Measurements from ENCODE around the gene DPH2. TPM values are rescaled to one million over a fixed set of nuclear protein-coding genes. Genes with fewer than 3 reads are reported as not detected.

The DPH2 gene
- total RNA-seq, 1 donor from 2014 or later, result 15.0 TPM

DNA sequence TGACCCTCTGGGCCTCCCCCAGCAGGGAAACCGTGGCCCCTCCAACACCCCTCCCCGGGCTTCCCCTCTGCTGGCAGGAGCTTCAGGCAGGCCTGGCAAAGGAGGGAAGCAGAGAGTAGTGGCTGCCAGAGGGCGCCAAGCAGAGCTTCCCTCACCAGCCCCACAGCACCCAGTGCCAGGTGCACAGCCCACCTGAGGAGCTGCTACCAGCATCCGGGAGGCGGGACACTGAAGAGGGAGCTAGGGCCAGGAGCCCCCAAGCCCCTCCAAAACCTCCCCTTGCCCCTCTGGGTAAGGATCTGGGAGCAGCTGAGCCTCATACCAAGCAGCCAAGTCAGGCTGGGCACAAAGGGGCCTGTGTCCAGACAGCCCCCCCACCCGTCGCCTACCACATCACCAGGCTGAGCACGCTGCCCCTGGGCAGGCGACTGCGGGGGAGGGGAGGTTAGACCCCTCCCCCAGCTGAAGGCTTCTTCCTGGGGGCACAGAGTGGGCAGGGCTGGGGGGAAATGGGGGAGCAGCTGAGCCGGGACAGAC lies 41.2 kb downstream of the DPH2 start:
- no peak for ATAC-seq
- H3K27me3 ChIP-seq (ENCODE audit: low read depth), result no peaks in the 10 kb centered on the region
- no peak for DNase-seq
- intact Hi-C loops (cut with DNase I), result no loop called here
- no peak overlapping the region for H3K27ac ChIP-seq
- TF ChIP-seq CTCF (IDR thresholded peaks at IDR 0.05), result no peak
- peaks cover under 1% of the 10 kb centered on the region for H3K4me1 ChIP-seq
- H3K9me3 ChIP-seq, result no peaks in the 10 kb centered on the region
- H3K4me3 ChIP-seq, result no peak overlapping the region
- peaks cover 3% of the 10 kb centered on the region for H3K36me3 ChIP-seq

DNA sequence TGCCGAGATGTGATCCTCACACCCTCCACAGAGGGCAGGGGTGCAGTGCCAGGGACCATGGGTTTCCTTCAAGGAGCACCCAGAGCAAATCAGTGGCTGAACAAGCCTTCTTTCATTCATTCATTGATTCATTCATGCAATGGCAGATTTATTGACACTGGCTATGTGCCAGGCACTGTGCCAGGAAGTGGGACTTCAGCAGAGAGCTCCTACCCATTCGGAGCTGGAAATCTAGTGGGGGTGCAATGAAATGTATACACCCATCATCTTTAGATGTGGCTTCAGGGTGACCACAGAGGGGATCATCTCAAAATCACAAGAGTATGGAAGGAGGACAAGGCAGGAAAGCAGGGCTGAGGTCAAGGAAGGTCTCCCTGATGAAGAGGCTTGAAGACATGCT lies 42.6 kb downstream of the DPH2 start:
- Histone ChIP-seq H3K4me3 (no peak overlapping the region), H3K27me3 (ENCODE audit: low read depth) (no peaks in the 10 kb centered on the region), H3K36me3 (peaks cover 3% of the 10 kb centered on the region), H3K4me1 (no peaks in the 10 kb centered on the region), H3K27ac (no peak overlapping the region), H3K9me3 (no peaks in the 10 kb centered on the region)
- intact Hi-C loops (cut with DNase I), result no loop called here
- ATAC-seq, result no peak
- DNase-seq, result no peak
- no peak for TF ChIP-seq CTCF (IDR thresholded peaks at IDR 0.05)

GRCh38 chr1:44012941-44013609 lies 43.3 kb downstream of the DPH2 start:
- intact Hi-C loops (cut with DNase I), result no loop called here

GRCh38 chr1:44013949-44014348 lies 44.1 kb downstream of the DPH2 start:
- Histone ChIP-seq H3K4me1 (no peaks in the 10 kb centered on the region), H3K9me3 (no peaks in the 10 kb centered on the region), H3K4me3 (no peak overlapping the region), H3K36me3 (no peaks in the 10 kb centered on the region), H3K27me3 (ENCODE audit: low read depth) (no peaks in the 10 kb centered on the region), H3K27ac (no peak overlapping the region)
- ATAC-seq, result no peak
- DNase-seq, result no peak
- TF ChIP-seq CTCF (IDR thresholded peaks at IDR 0.05), result no peak
- intact Hi-C loops (cut with DNase I), result no loop called here

More at GRCh38 chr1:44012941-44013609, 43.3 kb downstream of the DPH2 start:
- Histone ChIP-seq H3K4me1 (no peaks in the 10 kb centered on the region), H3K27ac (no peak overlapping the region), H3K36me3 (peaks cover 2% of the 10 kb centered on the region), H3K27me3 (ENCODE audit: low read depth) (no peaks in the 10 kb centered on the region), H3K4me3 (no peak overlapping the region), H3K9me3 (no peaks in the 10 kb centered on the region)
- no peak for DNase-seq
- no peak for ATAC-seq
- TF ChIP-seq CTCF (IDR thresholded peaks at IDR 0.05), result no peak

GRCh38 chr1:44014365-44015104 lies 44.7 kb downstream of the DPH2 start:
- ATAC-seq (no peak), DNase-seq (no peak)
- no peak for TF ChIP-seq CTCF (IDR thresholded peaks at IDR 0.05)
- H3K9me3 ChIP-seq, result no peaks in the 10 kb centered on the region
- intact Hi-C loops (cut with DNase I), result no loop called here
- H3K4me1 ChIP-seq, result no peaks in the 10 kb centered on the region
- H3K4me3 ChIP-seq, result no peak overlapping the region
- no peaks in the 10 kb centered on the region for H3K27me3 ChIP-seq (ENCODE audit: low read depth)
- H3K36me3 ChIP-seq, result no peaks in the 10 kb centered on the region
- H3K27ac ChIP-seq, result no peak overlapping the region
